Epithelial cell of proximal tubule (primary cell): ENCODE results near the gene PFN4. TPM values are rescaled to one million over a fixed set of nuclear protein-coding genes. Genes with fewer than 3 reads are reported as not detected.
"Not testable (repeated sequence)": the region's sequence is repeated elsewhere in the genome, so short reads cannot be mapped to it uniquely, and the experiment has no call there.

Experiments
- DNase-seq: peaks from one replicate; pipeline ENCODE4 v3.0.0-alpha.2; 2011; ENCODE audit warnings: low read depth
- H3K4me3 ChIP-seq: 2 replicates; pipeline ENCODE4 v1.5.1; 2011; ENCODE audit warnings: low read depth, mild to moderate bottlenecking, low read length
- total RNA-seq: library from RNA; depleted of rRNA; stranded (reverse); fragments of >200 nt; gene quantifications from 2 replicates; pipeline ENCODE4 v1.2.3, GENCODE V29; 2015
- TF ChIP-seq, protein P1 (sequence below): conservative IDR thresholded peaks from 2 replicates; pipeline ENCODE4 v1.5.1; 2012; ENCODE audit warnings: low read depth, mild to moderate bottlenecking, low read length

PFN4 gene
- total RNA-seq, 1 donor from 2014 or later: not detected

GRCh38 chr2:24117902-24118301, 5.2 kb downstream of the PFN4 start:
- no peak overlapping the region for H3K4me3 ChIP-seq
- no peak for DNase-seq
- TF ChIP-seq, protein P1, sequence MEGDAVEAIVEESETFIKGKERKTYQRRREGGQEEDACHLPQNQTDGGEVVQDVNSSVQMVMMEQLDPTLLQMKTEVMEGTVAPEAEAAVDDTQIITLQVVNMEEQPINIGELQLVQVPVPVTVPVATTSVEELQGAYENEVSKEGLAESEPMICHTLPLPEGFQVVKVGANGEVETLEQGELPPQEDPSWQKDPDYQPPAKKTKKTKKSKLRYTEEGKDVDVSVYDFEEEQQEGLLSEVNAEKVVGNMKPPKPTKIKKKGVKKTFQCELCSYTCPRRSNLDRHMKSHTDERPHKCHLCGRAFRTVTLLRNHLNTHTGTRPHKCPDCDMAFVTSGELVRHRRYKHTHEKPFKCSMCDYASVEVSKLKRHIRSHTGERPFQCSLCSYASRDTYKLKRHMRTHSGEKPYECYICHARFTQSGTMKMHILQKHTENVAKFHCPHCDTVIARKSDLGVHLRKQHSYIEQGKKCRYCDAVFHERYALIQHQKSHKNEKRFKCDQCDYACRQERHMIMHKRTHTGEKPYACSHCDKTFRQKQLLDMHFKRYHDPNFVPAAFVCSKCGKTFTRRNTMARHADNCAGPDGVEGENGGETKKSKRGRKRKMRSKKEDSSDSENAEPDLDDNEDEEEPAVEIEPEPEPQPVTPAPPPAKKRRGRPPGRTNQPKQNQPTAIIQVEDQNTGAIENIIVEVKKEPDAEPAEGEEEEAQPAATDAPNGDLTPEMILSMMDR: no peak

DNA sequence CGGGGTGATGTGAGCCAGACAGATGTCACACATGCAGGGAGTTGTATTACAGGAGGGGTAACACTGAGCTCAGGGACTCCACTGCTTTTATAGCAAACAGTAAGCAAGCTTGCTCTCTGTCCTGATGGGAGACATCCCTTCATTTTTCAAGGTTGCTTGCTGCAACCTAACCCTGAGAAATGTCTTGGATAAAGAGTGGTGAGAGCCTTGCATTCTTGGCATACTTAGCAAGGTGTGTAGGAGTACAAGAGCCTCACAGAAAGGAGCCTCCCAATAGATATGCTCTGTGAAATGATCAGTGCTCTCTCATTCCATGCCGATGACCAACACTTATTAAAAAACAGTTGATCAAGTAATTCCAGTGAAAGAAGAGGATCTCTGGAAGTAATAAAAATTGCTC, 8.1 kb downstream of the PFN4 start:
- no peak for DNase-seq
- TF ChIP-seq, protein P1: no peak
- H3K4me3 ChIP-seq: no peak overlapping the region

GRCh38 chr2:24111407-24111901, 11.7 kb downstream of the PFN4 start:
- TF ChIP-seq, protein P1: no peak
- no peak overlapping the region for H3K4me3 ChIP-seq
- DNase-seq: no peak

DNA sequence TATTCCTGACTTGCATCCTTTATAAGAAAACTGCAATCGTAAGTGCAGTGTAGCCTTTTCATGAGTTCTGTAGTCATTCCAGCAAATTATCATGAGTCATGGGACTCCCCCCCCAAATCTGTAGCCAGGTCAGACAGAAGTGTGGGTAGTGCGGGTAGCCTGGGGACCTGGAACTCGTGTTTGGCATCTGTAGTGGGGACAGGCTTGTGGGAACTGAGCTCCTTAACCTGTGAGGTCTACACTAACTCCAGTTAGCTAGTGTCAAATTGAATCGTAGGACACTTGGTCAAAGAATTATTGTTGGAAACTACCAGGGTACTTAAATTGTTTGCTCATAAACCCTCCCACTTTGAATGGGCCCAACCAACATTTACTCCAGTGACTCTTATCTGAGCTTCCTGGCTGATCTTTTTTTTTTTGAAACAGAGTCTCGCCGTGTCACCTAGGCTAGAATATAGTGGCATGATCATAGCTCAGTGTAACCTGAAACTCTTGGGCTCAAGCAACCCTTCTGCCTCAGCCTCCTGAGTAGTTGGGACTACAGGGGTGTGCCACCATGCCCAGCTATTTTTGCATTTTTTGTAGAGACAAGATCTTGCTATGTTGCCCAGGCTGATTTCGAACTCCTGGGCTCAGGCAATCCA, 12.4 kb downstream of the PFN4 start:
- TF ChIP-seq, protein P1: no peak
- H3K4me3 ChIP-seq: no peak overlapping the region
- DNase-seq: no peak

GRCh38 chr2:24109431-24109830, 13.7 kb downstream of the PFN4 start:
- H3K4me3 ChIP-seq, DNase-seq: not testable (repeated sequence)

DNA sequence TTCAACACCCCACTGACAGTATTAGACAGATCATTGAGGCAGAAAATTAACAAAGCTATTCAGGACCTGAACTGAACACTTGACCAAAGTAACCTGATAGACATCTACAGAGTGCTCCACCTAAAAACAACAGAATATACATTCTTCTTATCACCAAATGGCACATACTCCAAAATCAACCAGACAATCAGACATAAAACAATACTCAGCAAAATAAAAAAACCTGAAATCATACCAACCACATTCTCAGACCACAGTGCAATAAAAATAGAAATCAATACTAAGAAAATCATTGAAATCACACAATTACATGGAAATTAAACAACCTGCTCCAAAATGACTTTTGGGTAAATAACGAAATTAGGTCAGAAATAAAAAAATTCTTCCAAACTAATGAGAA, 15.8 kb downstream of the PFN4 start:
- no peak for DNase-seq
- TF ChIP-seq, protein P1: no peak
- no peak overlapping the region for H3K4me3 ChIP-seq

- DNase-seq: no peak
- H3K4me3 ChIP-seq: no peak overlapping the region
- TF ChIP-seq, protein P1: no peak
Observed at GRCh38 chr2:24106786-24107185, 16.3 kb downstream of the PFN4 start.
